Activated CD4-positive, alpha-beta T cell treated with anti-CD3 and anti-CD28 coated beads, Interleukin-2, amount 10 ng/mL, durations not matched to agents 24 days and 14 days (primary cell): ENCODE data around the gene SNPH. TPM values are rescaled to one million over a fixed set of nuclear protein-coding genes. Genes with fewer than 3 reads are reported as not detected.

Source experiments
- DNase-seq: peaks from one replicate; pipeline ENCODE4 v3.0.0; 2022
- H3K27ac Mint-ChIP-seq: one replicate; pipeline ENCODE4 v1.8.0; 2022; ENCODE audit warnings: mild to moderate bottlenecking, mixed read lengths
- H3K27me3 Mint-ChIP-seq: one replicate; pipeline ENCODE4 v1.8.0; 2022; ENCODE audit warnings: mixed read lengths
- H3K36me3 Mint-ChIP-seq: one replicate; pipeline ENCODE4 v1.8.0; 2022; ENCODE audit warnings: low read depth, mild to moderate bottlenecking, mixed read lengths
- H3K4me1 Mint-ChIP-seq: one replicate; pipeline ENCODE4 v1.8.0; 2021; ENCODE audit warnings: mixed read lengths
- H3K4me3 Mint-ChIP-seq: one replicate; pipeline ENCODE4 v1.8.0; 2022; ENCODE audit warnings: mild to moderate bottlenecking, moderate library complexity, mixed read lengths
- H3K9me3 Mint-ChIP-seq: one replicate; pipeline ENCODE4 v1.8.0; 2021; ENCODE audit warnings: mixed read lengths
- intact Hi-C: fragments of 100-400 bp; cut with micrococcal nuclease; formaldehyde crosslinking; loops from one replicate; pipeline ENCODE4 v1.15.1; 2023
- total RNA-seq: library from RNA; stranded (reverse); gene quantifications from 2 replicates; pipeline ENCODE4 v1.2.3, GENCODE V29; 2022

The SNPH gene
- total RNA-seq, 1 donor from 2014 or later, result 1.7 TPM

GRCh38 chr20:1287306-1287705 lies 21.2 kb downstream of the SNPH start:
- intact Hi-C loops, result no loop called here
- Mint-ChIP-seq H3K27ac (peak overlapping the region; percentile 86), H3K4me1 (peaks cover 22% of the 10 kb centered on the region), H3K27me3 (no peaks in the 10 kb centered on the region), H3K4me3 (peak overlapping the region; percentile 82), H3K36me3 (peaks cover 4% of the 10 kb centered on the region), H3K9me3 (no peaks in the 10 kb centered on the region)
- DNase-seq, result peak; percentile 78

GRCh38 chr20:1287787-1288569 lies 21.9 kb downstream of the SNPH start:
- Mint-ChIP-seq H3K36me3 (peaks cover 4% of the 10 kb centered on the region), H3K27me3 (no peaks in the 10 kb centered on the region), H3K4me3 (no peak overlapping the region), H3K27ac (peak overlapping the region; percentile 86), H3K4me1 (peaks cover 22% of the 10 kb centered on the region), H3K9me3 (no peaks in the 10 kb centered on the region)
- no peak for DNase-seq
- intact Hi-C loops, result no loop called here

GRCh38 chr20:1291191-1291741 lies 25.2 kb downstream of the SNPH start:
- DNase-seq, result no peak
- Mint-ChIP-seq H3K27me3 (no peaks in the 10 kb centered on the region), H3K9me3 (no peaks in the 10 kb centered on the region), H3K27ac (no peak overlapping the region), H3K4me3 (no peak overlapping the region), H3K4me1 (peaks cover 19% of the 10 kb centered on the region), H3K36me3 (peaks cover 2% of the 10 kb centered on the region)
- intact Hi-C loops, result no loop called here

- Mint-ChIP-seq H3K9me3 (no peaks in the 10 kb centered on the region), H3K27ac (no peak overlapping the region), H3K4me3 (no peak overlapping the region), H3K36me3 (peaks cover 2% of the 10 kb centered on the region), H3K4me1 (peaks cover 5% of the 10 kb centered on the region), H3K27me3 (no peaks in the 10 kb centered on the region)
- intact Hi-C loops, result no loop called here
- DNase-seq, result no peak
Observed at GRCh38 chr20:1292620-1293019, 26.5 kb downstream of the SNPH start.

- H3K9me3 Mint-ChIP-seq, result no peaks in the 10 kb centered on the region
- H3K27me3 Mint-ChIP-seq, result no peaks in the 10 kb centered on the region
- no peak overlapping the region for H3K4me3 Mint-ChIP-seq
- H3K4me1 Mint-ChIP-seq, result peaks cover 1% of the 10 kb centered on the region
- no peaks in the 10 kb centered on the region for H3K36me3 Mint-ChIP-seq
- H3K27ac Mint-ChIP-seq, result no peak overlapping the region
- intact Hi-C loops, result no loop called here
- no peak for DNase-seq
Observed at GRCh38 chr20:1293641-1294379, 27.7 kb downstream of the SNPH start.

GRCh38 chr20:1294497-1294896 lies 28.4 kb downstream of the SNPH start:
- intact Hi-C loops, result no loop called here
- Mint-ChIP-seq H3K27ac (no peak overlapping the region), H3K4me1 (peaks cover 3% of the 10 kb centered on the region), H3K4me3 (no peak overlapping the region), H3K36me3 (no peaks in the 10 kb centered on the region), H3K9me3 (no peaks in the 10 kb centered on the region), H3K27me3 (no peaks in the 10 kb centered on the region)
- no peak for DNase-seq

- Mint-ChIP-seq H3K27me3 (no peaks in the 10 kb centered on the region), H3K4me1 (peaks cover 11% of the 10 kb centered on the region), H3K9me3 (no peaks in the 10 kb centered on the region), H3K4me3 (no peak overlapping the region), H3K36me3 (no peaks in the 10 kb centered on the region), H3K27ac (no peak overlapping the region)
- intact Hi-C loops, result no loop called here
- DNase-seq, result no peak
Observed at GRCh38 chr20:1295276-1295930, 29.3 kb downstream of the SNPH start.

- Mint-ChIP-seq H3K36me3 (no peaks in the 10 kb centered on the region), H3K9me3 (no peaks in the 10 kb centered on the region), H3K4me1 (peaks cover 17% of the 10 kb centered on the region), H3K27me3 (no peaks in the 10 kb centered on the region), H3K27ac (no peak overlapping the region), H3K4me3 (no peak overlapping the region)
- intact Hi-C loops, result no loop called here
- no peak for DNase-seq
Observed at GRCh38 chr20:1296117-1296610, 30.1 kb downstream of the SNPH start.

GRCh38 chr20:1296922-1297321 lies 30.8 kb downstream of the SNPH start:
- Mint-ChIP-seq H3K4me1 (peaks cover 20% of the 10 kb centered on the region), H3K4me3 (no peak overlapping the region), H3K27ac (no peak overlapping the region), H3K9me3 (no peaks in the 10 kb centered on the region), H3K36me3 (no peaks in the 10 kb centered on the region), H3K27me3 (no peaks in the 10 kb centered on the region)
- no peak for DNase-seq
- intact Hi-C loops, result no loop called here

GRCh38 chr20:1297486-1297885 lies 31.4 kb downstream of the SNPH start:
- Mint-ChIP-seq H3K4me3 (no peak overlapping the region), H3K27ac (no peak overlapping the region), H3K9me3 (no peaks in the 10 kb centered on the region), H3K36me3 (no peaks in the 10 kb centered on the region), H3K4me1 (peaks cover 20% of the 10 kb centered on the region), H3K27me3 (no peaks in the 10 kb centered on the region)
- no peak for DNase-seq
- intact Hi-C loops, result no loop called here

- no peak overlapping the region for H3K4me3 Mint-ChIP-seq
- no peaks in the 10 kb centered on the region for H3K9me3 Mint-ChIP-seq
- H3K36me3 Mint-ChIP-seq, result no peaks in the 10 kb centered on the region
- DNase-seq, result no peak
- peaks cover 20% of the 10 kb centered on the region for H3K4me1 Mint-ChIP-seq
- H3K27ac Mint-ChIP-seq, result no peak overlapping the region
- intact Hi-C loops, result no loop called here
- no peaks in the 10 kb centered on the region for H3K27me3 Mint-ChIP-seq
Observed at GRCh38 chr20:1298166-1298565, 32.1 kb downstream of the SNPH start.

- DNase-seq, result no peak
- no peaks in the 10 kb centered on the region for H3K27me3 Mint-ChIP-seq
- H3K4me1 Mint-ChIP-seq, result peaks cover 20% of the 10 kb centered on the region
- H3K4me3 Mint-ChIP-seq, result no peak overlapping the region
- H3K27ac Mint-ChIP-seq, result no peak overlapping the region
- H3K9me3 Mint-ChIP-seq, result no peaks in the 10 kb centered on the region
- no peaks in the 10 kb centered on the region for H3K36me3 Mint-ChIP-seq
- intact Hi-C loops, result no loop called here
Observed at GRCh38 chr20:1298888-1299511, 32.9 kb downstream of the SNPH start.

GRCh38 chr20:1299522-1299921 lies 33.4 kb downstream of the SNPH start:
- Mint-ChIP-seq H3K27ac (peak overlapping the region; percentile 65), H3K4me3 (no peak overlapping the region), H3K27me3 (no peaks in the 10 kb centered on the region), H3K36me3 (no peaks in the 10 kb centered on the region), H3K4me1 (peaks cover 20% of the 10 kb centered on the region), H3K9me3 (no peaks in the 10 kb centered on the region)
- intact Hi-C loops, result no loop called here
- peak; percentile 80 for DNase-seq
